H1 (cell line): Measurements from ENCODE around the gene GRAMD2A. TPM values are rescaled to one million over a fixed set of nuclear protein-coding genes. Genes with fewer than 3 reads are reported as not detected.

Experiments
- CTCF ChIA-PET: fragments of 300-600 bp; sonication (Branson Sonifier 250); formaldehyde crosslinking; loops from one replicate; lab custom pipeline; 2021; ENCODE audit not compliant: partially characterized antibody; lab: Charles Lee
- POLR2A ChIA-PET: fragments of 300-600 bp; sonication (Branson Sonifier 250); formaldehyde crosslinking; loops from one replicate; lab custom pipeline; 2021; ENCODE audit warnings: inconsistent platforms; ENCODE audit not compliant: partially characterized antibody; lab: Charles Lee
- DNase-seq, 2 experiments: peaks; one replicate each; pipeline versions ENCODE4 v3.0.0 to v3.0.0-alpha.2; 2010 to 2022; ENCODE audit warnings: low spot score in 2 of 2, low read depth in 1 of 2, mixed read lengths in 1 of 2
- FAIRE-seq: peaks from 2 replicates; lab custom pipeline; 2011; peaks lifted over from hg19 to GRCh38; lab: Jason Lieb, UNC
- H2AFZ ChIP-seq: 2 replicates; pipeline ENCODE4 v1.8.1; 2012; ENCODE audit warnings: low read length, inconsistent platforms
- H2AK5ac ChIP-seq: 2 replicates; pipeline ENCODE4 v1.6.1; 2013; ENCODE audit warnings: low read depth, low read length
- H2BK120ac ChIP-seq: replicated peaks from 2 replicates; pipeline ENCODE3; 2013; ENCODE audit warnings: low read depth, low read length, inconsistent platforms
- H2BK12ac ChIP-seq: 2 replicates; pipeline ENCODE4 v1.6.1; 2013; ENCODE audit warnings: low read depth, low read length
- H2BK15ac ChIP-seq: 2 replicates; pipeline ENCODE4 v1.6.1; 2013; ENCODE audit warnings: low read length
- H2BK20ac ChIP-seq: 2 replicates; pipeline ENCODE4 v1.6.1; 2013; ENCODE audit warnings: low read length
- H2BK5ac ChIP-seq: 2 replicates; pipeline ENCODE4 v1.6.1; 2013; ENCODE audit warnings: low read depth, low read length
- H3K14ac ChIP-seq: 2 replicates; pipeline ENCODE4 v1.6.1; 2013; ENCODE audit warnings: inconsistent platforms; ENCODE audit not compliant: insufficient read length
- H3K18ac ChIP-seq: 2 replicates; pipeline ENCODE4 v1.6.1; 2013; ENCODE audit warnings: low read length; ENCODE audit errors: extremely low read depth
- H3K23ac ChIP-seq: 2 replicates; pipeline ENCODE4 v1.6.1; 2013; ENCODE audit warnings: inconsistent platforms; ENCODE audit not compliant: insufficient read length
- H3K23me2 ChIP-seq: 2 replicates; pipeline ENCODE4 v1.6.1; 2013; ENCODE audit warnings: low read depth, low read length
- H3K27ac ChIP-seq: 2 replicates; pipeline ENCODE4 v1.6.1; 2011; ENCODE audit warnings: low read depth, low read length, inconsistent platforms
- H3K27me3 ChIP-seq, 4 experiments: replicated peaks in 1 of 4; 1 replicate in 1 of 4; 2 replicates in 3 of 4; pipeline versions ENCODE4 v1.6.1 to v1.8.1; 2011 to 2013; ENCODE audit warnings: low read length in 3 of 4, mild to moderate bottlenecking in 3 of 4, inconsistent platforms in 2 of 4, mixed read lengths in 2 of 4, moderate library complexity in 1 of 4; ENCODE audit not compliant: control insufficient read depth in 3 of 4, insufficient read depth in 3 of 4; ENCODE audit errors: extremely low read depth in 1 of 4
- H3K36me3 ChIP-seq, 4 experiments: 2 replicates each; pipeline versions ENCODE4 v1.6.1 to v1.8.1; 2011 to 2013; ENCODE audit warnings: mild to moderate bottlenecking in 4 of 4, low read length in 3 of 4, moderate library complexity in 2 of 4, control low read depth in 1 of 4, inconsistent platforms in 1 of 4; ENCODE audit not compliant: insufficient read depth in 4 of 4, control insufficient read depth in 2 of 4
- H3K4ac ChIP-seq: replicated peaks from 2 replicates; pipeline ENCODE3; 2013; ENCODE audit warnings: low read length, low read depth, mixed read lengths, inconsistent platforms; ENCODE audit not compliant: insufficient read length
- H3K4me1 ChIP-seq, 4 experiments: replicated peaks in 1 of 4; 1 replicate in 1 of 4; 2 replicates in 3 of 4; pipeline versions ENCODE4 v1.6.1 to v1.8.1; 2011 to 2013; ENCODE audit warnings: low read length in 3 of 4, inconsistent platforms in 2 of 4, mixed read lengths in 1 of 4; ENCODE audit not compliant: insufficient read depth in 4 of 4, control insufficient read depth in 3 of 4
- H3K4me2 ChIP-seq, 2 experiments: 2 replicates each; pipeline versions ENCODE4 v1.6.1 to v1.8.1; 2011 to 2013; ENCODE audit warnings: low read depth in 2 of 2, low read length in 2 of 2, control low read depth in 1 of 2, inconsistent platforms in 1 of 2, mild to moderate bottlenecking in 1 of 2; ENCODE audit not compliant: insufficient read depth in 1 of 2
- H3K4me3 ChIP-seq, 4 experiments: fragments of 200-600, 300-600 bp in 1 of 4; sonication (generic), shearing (Covaris generic), sonication (Bioruptor Twin) in 1 of 4; 2 replicates each; pipeline versions ENCODE4 v1.5.1 to v1.8.1; 2011 to 2016; ENCODE audit warnings: low read length in 4 of 4, low read depth in 3 of 4, control low read depth in 2 of 4, inconsistent platforms in 2 of 4, mild to moderate bottlenecking in 2 of 4, mixed read lengths in 1 of 4, moderate library complexity in 1 of 4; ENCODE audit not compliant: insufficient read depth in 2 of 4; ENCODE audit errors: extremely low read depth in 1 of 4
- H3K56ac ChIP-seq: replicated peaks from 2 replicates; pipeline ENCODE3; 2013; ENCODE audit warnings: low read depth, mild to moderate bottlenecking, mixed read lengths, low read length, inconsistent platforms; ENCODE audit not compliant: insufficient read length
- H3K79me1 ChIP-seq: 2 replicates; pipeline ENCODE4 v1.6.1; 2013; ENCODE audit warnings: low read depth, low read length, control low read depth
- H3K79me2 ChIP-seq, 2 experiments: 2 replicates each; pipeline versions ENCODE4 v1.6.1 to v1.8.1; 2012 to 2013; ENCODE audit warnings: low read length in 2 of 2, mild to moderate bottlenecking in 2 of 2, inconsistent platforms in 1 of 2; ENCODE audit not compliant: insufficient read depth in 2 of 2, control insufficient read depth in 1 of 2
- H3K9ac ChIP-seq, 4 experiments: replicated peaks in 1 of 4; 1 replicate in 1 of 4; 2 replicates in 3 of 4; pipeline versions ENCODE4 v1.6.1 to v1.8.1; 2011 to 2013; ENCODE audit warnings: low read depth in 3 of 4, low read length in 3 of 4, control low read depth in 2 of 4, mild to moderate bottlenecking in 2 of 4, moderate library complexity in 2 of 4, inconsistent platforms in 1 of 4; ENCODE audit errors: extremely low read depth in 1 of 4
- H3K9me3 ChIP-seq, 2 experiments: 2 replicates each; pipeline versions ENCODE4 v1.6.1 to v1.8.1; 2012 to 2013; ENCODE audit warnings: mild to moderate bottlenecking in 2 of 2, moderate library complexity in 2 of 2, control low read depth in 1 of 2, inconsistent platforms in 1 of 2, low read depth in 1 of 2, low read length in 1 of 2, mixed read lengths in 1 of 2; ENCODE audit not compliant: insufficient read depth in 2 of 2
- H4K20me1 ChIP-seq, 2 experiments: replicated peaks in 1 of 2; 2 replicates each; pipeline versions ENCODE3 to v1.8.1; 2011 to 2013; ENCODE audit warnings: inconsistent platforms in 2 of 2, low read length in 2 of 2, mild to moderate bottlenecking in 1 of 2; ENCODE audit not compliant: insufficient read depth in 2 of 2, control insufficient read depth in 1 of 2
- H4K5ac ChIP-seq: 2 replicates; pipeline ENCODE4 v1.6.1; 2013; ENCODE audit warnings: low read length, low read depth, mixed read lengths, inconsistent platforms; ENCODE audit not compliant: insufficient read length
- H4K8ac ChIP-seq: 2 replicates; pipeline ENCODE4 v1.8.0; 2013; ENCODE audit warnings: mild to moderate bottlenecking, moderate library complexity, low read length, inconsistent platforms; ENCODE audit not compliant: insufficient read depth; ENCODE audit errors: extremely low read depth
- H4K91ac ChIP-seq: replicated peaks from 2 replicates; pipeline ENCODE3; 2013; ENCODE audit warnings: low read length, mixed read lengths, inconsistent platforms; ENCODE audit not compliant: insufficient read length
- ASH2L ChIP-seq: fragments of 200-600, 300-600 bp; sonication (generic); IDR thresholded peaks from one replicate; pipeline ENCODE4 v1.7.1; 2017; ENCODE audit warnings: low read length
- ATF3 ChIP-seq: IDR thresholded peaks from 2 replicates; pipeline ENCODE4 v1.6.1; 2011; ENCODE audit warnings: low read depth, mild to moderate bottlenecking, low read length; ENCODE audit not compliant: insufficient read depth
- BCL11A ChIP-seq, 2 experiments: IDR thresholded peaks; one replicate each; pipeline ENCODE4 v1.6.1; 2011; ENCODE audit warnings: low read depth in 2 of 2, low read length in 2 of 2, mild to moderate bottlenecking in 2 of 2
- CBX5 ChIP-seq: fragments of 300-800, 300-1000 bp; sonication (generic); IDR thresholded peaks from 2 replicates; pipeline ENCODE4 v1.7.1; 2016; ENCODE audit warnings: antibody characterized with exemption, low read length, low read depth
- CEBPB ChIP-seq: IDR thresholded peaks from 2 replicates; pipeline ENCODE4 v1.6.1; 2012; ENCODE audit warnings: low read depth, low read length
- EZH2 ChIP-seq: fragments of 200-600 bp; sonication (generic); IDR thresholded peaks from 2 replicates; pipeline ENCODE4 v1.7.1; 2012; ENCODE audit warnings: low read depth, mild to moderate bottlenecking, moderate library complexity, low read length, inconsistent platforms; ENCODE audit not compliant: severe bottlenecking
- GABPA ChIP-seq: IDR thresholded peaks from 2 replicates; pipeline ENCODE4 v1.6.1; 2011; ENCODE audit warnings: mild to moderate bottlenecking, low read length, moderate library complexity, borderline replicate concordance; ENCODE audit not compliant: insufficient read depth
- KDM5A ChIP-seq: fragments of 200-600 bp; IDR thresholded peaks from 2 replicates; pipeline ENCODE4 v1.7.1; 2012; ENCODE audit warnings: mild to moderate bottlenecking, low read length, inconsistent platforms, mixed read lengths
- PHF8 ChIP-seq: fragments of 200-600 bp; sonication (generic); conservative IDR thresholded peaks from 2 replicates; pipeline ENCODE4 v1.7.1; 2012; ENCODE audit warnings: low read depth, mild to moderate bottlenecking, inconsistent platforms, low read length, moderate library complexity
- SIX5 ChIP-seq: IDR thresholded peaks from 2 replicates; pipeline ENCODE4 v1.6.1; 2011; ENCODE audit warnings: mild to moderate bottlenecking, low read depth, low read length
- SP1 ChIP-seq: IDR thresholded peaks from 2 replicates; pipeline ENCODE4 v1.6.1; 2011; ENCODE audit warnings: low read depth, low read length
- SP2 ChIP-seq: IDR thresholded peaks from 2 replicates; pipeline ENCODE4 v1.6.1; 2012; ENCODE audit warnings: mild to moderate bottlenecking, low read length, inconsistent platforms
- TAF1 ChIP-seq: IDR thresholded peaks from 2 replicates; pipeline ENCODE4 v1.6.1; 2011; ENCODE audit warnings: mild to moderate bottlenecking, low read depth, low read length
- TBP ChIP-seq: IDR thresholded peaks from 2 replicates; pipeline ENCODE4 v1.6.1; 2011; ENCODE audit warnings: low read depth, low read length, improper control_type of control experiment
- WGBS, 2 experiments: shearing (Covaris generic) in 1 of 2; methylation state at CpG; one replicate each; pipeline versions ENCODE4 v1.1.6 to v1.1.7; 2013 to 2015; ENCODE audit warnings: low lambda C conversion rate in 2 of 2, mixed read lengths in 2 of 2, inconsistent platforms in 1 of 2, low coverage in 1 of 2, missing lambda C conversion rate in 1 of 2; ENCODE audit not compliant: insufficient replicate concordance in 2 of 2, insufficient coverage in 1 of 2, insufficient read length in 1 of 2; ENCODE audit errors: extremely low coverage in 1 of 2, missing lambda C conversion rate in 1 of 2; 5-methylcytosine and 5-hydroxymethylcytosine counted together
- polyA plus RNA-seq, 7 experiments: library from polyadenylated mRNA; depleted of rRNA in 3 of 7; stranded (reverse) in 5 of 7; unstranded in 2 of 7; fragments of >200 nt in 5 of 7; fragments of 200-250 nt in 2 of 7; gene quantifications; 1 replicate in 5 of 7; 2 replicates in 1 of 7; 4 replicates in 1 of 7; pipeline versions ENCODE4 v1.2.1 to v1.2.3, GENCODE V29; 2011 to 2013; ENCODE audit warnings: missing spikeins in 2 of 7, mixed read lengths in 2 of 7
- total RNA-seq: library from RNA; stranded (reverse); fragmentation: NEBNext Ultra II Directional; extraction: Animal tissue kit (Norgen Biotek cat#: 25700); gene quantifications from 2 replicates; pipeline ENCODE4 v1.2.1, GENCODE V29; 2021

Gene GRAMD2A
- total and polyA plus RNA-seq, 2 of the 8 experiments (the other 6 are each of a cell fraction or from before 2014, with no cell fraction given): 0.57 to 1.5 TPM

- H2AK5ac ChIP-seq: no peak overlapping the region
- no peak overlapping the region for H3K56ac ChIP-seq
- no peaks in the 10 kb centered on the region for H3K9me3 ChIP-seq
- no peak overlapping the region for H3K9ac ChIP-seq
- no peaks in the 10 kb centered on the region for H4K20me1 ChIP-seq
- no peak overlapping the region for H3K18ac ChIP-seq
- POLR2A ChIA-PET: no interaction called here
- H3K23me2 ChIP-seq: no peaks in the 10 kb centered on the region
- no peak overlapping the region for H2BK12ac ChIP-seq
- no peak overlapping the region for H3K4me2 ChIP-seq
- no peaks in the 10 kb centered on the region for H3K79me2 ChIP-seq
- no peak overlapping the region for H2BK15ac ChIP-seq
- H3K27me3 ChIP-seq: no peaks in the 10 kb centered on the region
- no peak overlapping the region for H3K14ac ChIP-seq
- H2BK120ac ChIP-seq: no peak overlapping the region
- FAIRE-seq (no peak), DNase-seq (no peak)
- no peaks in the 10 kb centered on the region for H3K36me3 ChIP-seq
- H3K4me3 ChIP-seq: no peak overlapping the region
- H3K79me1 ChIP-seq: no peaks in the 10 kb centered on the region
- CTCF ChIA-PET: interaction anchor here (0.6 to 1.5 kb wide), 3 partner anchors 9 to 626 kb away, joined by 3 to 6 read pairs (median 3); no protein-coding TSS in a partner anchor
- no peak overlapping the region for H4K8ac ChIP-seq
- H2BK5ac ChIP-seq: no peak overlapping the region
- H3K4ac ChIP-seq: no peak overlapping the region
- no peak overlapping the region for H2AFZ ChIP-seq
- no peak overlapping the region for H4K5ac ChIP-seq
- WGBS, 2 experiments: 85% methylated on average over 2 of the region's 3 CpGs; no CpG with 5 or more reads in 1 of the 2 experiments
- H3K23ac ChIP-seq: no peak overlapping the region
- H3K27ac ChIP-seq: no peak overlapping the region
- peaks cover 0 to 4% (median 0%) of the 10 kb centered on the region in 4 experiments; a peak in 1 of 7 replicates for H3K4me1 ChIP-seq
- no peak overlapping the region for H2BK20ac ChIP-seq
- H4K91ac ChIP-seq: no peak overlapping the region
- TF ChIP-seq SP1 (no peak), PHF8 (no peak), EZH2 (no peak), TAF1 (no peak), SIX5 (no peak), ATF3 (no peak), CEBPB (no peak), BCL11A (IDR thresholded peaks at IDR 0.05; ENCODE audit: low read depth in 2 of 2, low read length in 2 of 2) (no peak), GABPA (no peak), SP2 (no peak), ASH2L (no peak), KDM5A (no peak), CBX5 (no peak), TBP (no peak)
Measured at GRCh38 chr15:72176743-72177142, 20.8 kb downstream of the GRAMD2A start.
